ENCODE data around the gene SP7. TPM values are rescaled to one million over a fixed set of nuclear protein-coding genes. Genes with fewer than 3 reads are reported as not detected.

Gene SP7
- polyA plus RNA-seq, 12 donors, result 0.05 to 1.2 (median 0.22) TPM; not detected in 6

DNA sequence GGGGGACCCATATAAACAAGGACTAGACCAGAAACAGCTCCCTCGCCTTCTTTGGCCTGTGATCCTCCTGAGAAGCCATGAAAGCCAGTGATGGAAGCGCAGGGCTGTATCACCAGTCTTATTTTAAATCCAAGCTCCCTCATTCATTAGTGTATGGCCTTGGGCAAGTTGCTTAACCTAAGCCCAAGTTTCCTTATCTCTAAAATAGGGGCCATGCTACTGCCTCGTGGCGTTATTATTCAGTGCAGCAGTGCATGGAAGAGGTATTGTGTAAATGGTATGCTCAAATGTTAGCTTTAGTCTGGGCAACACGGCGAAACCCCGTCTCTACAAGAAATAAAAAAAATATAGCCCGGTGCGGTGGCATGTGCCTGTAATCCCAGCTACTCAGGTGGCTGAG is 58.2 kb downstream of the SP7 start:
- DNase-seq, result no peak

Other genes with a start within 250 kb of the SP7 start
- 100 to 1,000 TPM in 1 of 12 donors, 10 to 100 TPM in 10, not detected in 1; 47.3 to 106 (median 67.0) TPM for gene IGFBP6, start 238.7 kb downstream of the SP7 start, polyA plus RNA-seq (ENCODE audit: insufficient read length in 12 of 12)
- 1 to 10 TPM in 1 of 12 donors, under 1 TPM in 10, not detected in 1; 0.13 to 8.0 (median 0.24) TPM for gene SOAT2, start 232.9 kb downstream of the SP7 start, polyA plus RNA-seq (ENCODE audit: insufficient read length in 12 of 12)
- 10 to 100 TPM in 11 of 12 donors, not detected in 1; 16.0 to 37.8 (median 30.9) TPM for gene ZNF740, start 155.6 kb downstream of the SP7 start, polyA plus RNA-seq (ENCODE audit: insufficient read length in 12 of 12)
- gene CSAD, start 155.4 kb downstream of the SP7 start, polyA plus RNA-seq (ENCODE audit: insufficient read length in 12 of 12), result 10 to 100 TPM in 11 of 12 donors, not detected in 1; 12.8 to 88.6 (median 39.1) TPM
- gene ITGB7, start 129.1 kb downstream of the SP7 start, polyA plus RNA-seq (ENCODE audit: insufficient read length in 12 of 12), result 1 to 10 TPM in 1 of 12 donors, under 1 TPM in 9, not detected in 2; 0.31 to 4.2 (median 0.84) TPM
- 10 to 100 TPM in 11 of 12 donors, not detected in 1; 17.8 to 72.7 (median 26.0) TPM for gene RARG, start 104.1 kb downstream of the SP7 start, polyA plus RNA-seq (ENCODE audit: insufficient read length in 12 of 12)
- gene ESPL1, start 68.1 kb downstream of the SP7 start, polyA plus RNA-seq (ENCODE audit: insufficient read length in 12 of 12), result 10 to 100 TPM in 1 of 12 donors, 1 to 10 TPM in 10, not detected in 1; 3.2 to 13.1 (median 6.0) TPM
- gene PFDN5, start 40.8 kb downstream of the SP7 start, polyA plus RNA-seq (ENCODE audit: insufficient read length in 12 of 12), result 100 to 1,000 TPM in 11 of 12 donors, not detected in 1; 330 to 592 (median 511) TPM
- 10 to 100 TPM in 11 of 12 donors, not detected in 1; 14.9 to 36.4 (median 32.3) TPM for gene MYG1, start 36.7 kb downstream of the SP7 start, polyA plus RNA-seq (ENCODE audit: insufficient read length in 12 of 12)
- 10 to 100 TPM in 11 of 12 donors, not detected in 1; 34.7 to 68.7 (median 52.3) TPM for gene AAAS, start 14.7 kb downstream of the SP7 start, polyA plus RNA-seq (ENCODE audit: insufficient read length in 12 of 12)
- 10 to 100 TPM in 11 of 12 donors, not detected in 1; 37.9 to 66.0 (median 43.3) TPM for gene SP1, start 43.8 kb upstream of the SP7 start, polyA plus RNA-seq (ENCODE audit: insufficient read length in 12 of 12)
- gene AMHR2, start 87.5 kb upstream of the SP7 start, polyA plus RNA-seq (ENCODE audit: insufficient read length in 12 of 12), result under 1 TPM in 1 of 12 donors, not detected in 11; 0.07 TPM
- 100 to 1,000 TPM in 1 of 12 donors, 10 to 100 TPM in 10, not detected in 1; 42.5 to 197 (median 51.4) TPM for gene PRR13, start 105.4 kb upstream of the SP7 start, polyA plus RNA-seq (ENCODE audit: insufficient read length in 12 of 12)
- gene PCBP2, start 115.7 kb upstream of the SP7 start, polyA plus RNA-seq (ENCODE audit: insufficient read length in 12 of 12), result 100 to 1,000 TPM; 459 to 676 (median 588) TPM
- 10 to 100 TPM in 11 of 12 donors, not detected in 1; 10.2 to 36.0 (median 14.1) TPM for gene MAP3K12, start 163.1 kb upstream of the SP7 start, polyA plus RNA-seq (ENCODE audit: insufficient read length in 12 of 12)
- gene TARBP2, start 164.9 kb upstream of the SP7 start, polyA plus RNA-seq (ENCODE audit: insufficient read length in 12 of 12), result 10 to 100 TPM in 11 of 12 donors, not detected in 1; 16.6 to 27.2 (median 23.1) TPM
- 1 to 10 TPM in 1 of 12 donors, under 1 TPM in 5, not detected in 6; 0.40 to 2.4 (median 0.69) TPM for gene NPFF, start 171.1 kb upstream of the SP7 start, polyA plus RNA-seq (ENCODE audit: insufficient read length in 12 of 12)

Measured in muscle of arm (tissue), 12 donors.